A673 (cell line): ENCODE data around the gene GPATCH2L.

Experiments
- CTCF ChIP-seq: fragments of 300-800, 200-600 bp; sonication (generic); conservative IDR thresholded peaks from 2 replicates; pipeline ENCODE4 v1.5.1; 2017; ENCODE audit warnings: low read depth, mild to moderate bottlenecking, antibody characterized with exemption, low read length, moderate library complexity, mixed read lengths
- EZH2 ChIP-seq: fragments of 200-600 bp; sonication (generic); IDR thresholded peaks from 2 replicates; pipeline ENCODE4 v1.6.1; 2017; ENCODE audit warnings: borderline replicate concordance, low read depth, mild to moderate bottlenecking, mixed read lengths, antibody characterized with exemption, low read length; ENCODE audit not compliant: poor library complexity, severe bottlenecking

- TF ChIP-seq CTCF (no peak), EZH2 (no peak)
These were observed 18.6 kb upstream of the GPATCH2L start for GRCh38 chr14:76133103-76133502.
